Testis (tissue), 3 donors: ENCODE data around the gene ATP6V1G2. TPM values are rescaled to one million over a fixed set of nuclear protein-coding genes. Genes with fewer than 3 reads are reported as not detected.

Experiments used
- DNase-seq: peaks from one replicate; pipeline ENCODE4 v3.0.0-alpha.2; 2019
- H3K27ac ChIP-seq, 2 donors: fragments of 200-600 bp; sonication (generic); one replicate each; pipeline ENCODE4 v1.5.1; 2019
- H3K27me3 ChIP-seq: fragments of 200-600 bp; sonication (generic); one replicate; pipeline ENCODE4 v1.5.1; 2019
- H3K36me3 ChIP-seq: fragments of 200-600 bp; sonication (generic); one replicate; pipeline ENCODE4 v1.5.1; 2017; ENCODE audit warnings: low read depth; ENCODE audit errors: missing control alignments
- H3K4me1 ChIP-seq: fragments of 200-600 bp; sonication (generic); one replicate; pipeline ENCODE4 v1.5.1; 2019
- H3K4me3 ChIP-seq, 2 donors: fragments of 200-600 bp; sonication (generic); one replicate each; pipeline ENCODE4 v1.5.1; 2017 to 2019
- H3K9me3 ChIP-seq: fragments of 200-600 bp; sonication (generic); one replicate; pipeline ENCODE4 v1.5.1; 2017
- CTCF ChIP-seq, 3 experiments: fragments of 450-650 bp in 2 of 3; fragments of 200-600 bp in 1 of 3; sonication (generic) in 1 of 3; IDR thresholded peaks; one replicate each; pipeline ENCODE4 v1.5.1; 2016 to 2019; ENCODE audit warnings: antibody characterized with exemption in 3 of 3, mild to moderate bottlenecking in 2 of 3, moderate library complexity in 1 of 3
- POLR2A ChIP-seq: fragments of 450-650 bp; IDR thresholded peaks from one replicate; pipeline ENCODE4 v1.6.1; 2017; ENCODE audit warnings: antibody characterized with exemption, mild to moderate bottlenecking, moderate library complexity
- WGBS, 2 donors: methylation state at CpG; one replicate each; pipeline ENCODE4 v1.1.5; 2018; 5-methylcytosine and 5-hydroxymethylcytosine counted together
- intact Hi-C: fragments of 100-400 bp; cut with DNase I; formaldehyde crosslinking; loops from one replicate; pipeline ENCODE4 v1.15.1; 2023; ENCODE audit warnings: low total_unique reads
- polyA plus RNA-seq: library from polyadenylated mRNA; stranded (reverse); fragments of 350-450 nt; fragmentation: Illumina TruSeq; extraction: RNeasy Lipid Tissue Mini Kit (QIAGEN cat#74804); gene quantifications from one replicate; pipeline ENCODE4 v1.2.3, GENCODE V29; 2014; ENCODE audit warnings: low read depth, low replicate concordance; ENCODE audit not compliant: insufficient read depth
- total RNA-seq, 2 donors: library from RNA; depleted of rRNA; stranded (reverse); fragments of >200 nt; gene quantifications; one replicate each; pipeline ENCODE4 v1.2.3, GENCODE V29; 2016

The ATP6V1G2 gene
- total and polyA plus RNA-seq, 3 donors from 2014 or later = 3.3 to 6.9 (median 4.7) TPM

GRCh38 chr6:31567531-31568370 lies 21.3 kb upstream of the ATP6V1G2 start:
- Histone ChIP-seq H3K4me1 (no peaks in the 10 kb centered on the region), H3K27ac (no peak overlapping the region), H3K4me3 (no peak overlapping the region), H3K9me3 (no peaks in the 10 kb centered on the region), H3K27me3 (no peaks in the 10 kb centered on the region), H3K36me3 (no peaks in the 10 kb centered on the region)
- intact Hi-C loops = no loop called here
- no peak for TF ChIP-seq CTCF (IDR thresholded peaks at IDR 0.05)
- TF ChIP-seq POLR2A = no peak
- 52 to 66% methylated on average over 7 to 9 of the region's 9 CpGs for WGBS, 2 donors
- no peak for DNase-seq

DNA sequence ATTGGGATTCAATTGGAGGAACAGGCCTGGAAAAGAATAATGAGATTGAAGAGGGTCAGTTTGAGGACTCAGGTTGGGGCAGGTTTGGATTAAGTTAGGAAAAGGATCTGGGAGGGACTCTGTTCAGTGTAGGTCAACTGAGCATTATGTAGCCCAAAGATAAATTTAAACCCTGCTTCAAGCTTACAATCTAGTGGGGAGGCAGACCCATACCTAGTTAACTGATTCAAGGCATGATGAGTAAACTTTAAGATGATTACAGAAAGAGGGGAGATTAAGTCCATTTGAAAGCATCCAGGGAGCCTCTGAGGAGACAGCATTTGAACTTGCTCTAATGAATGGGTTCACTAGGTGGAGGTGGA lies 14.3 kb upstream of the ATP6V1G2 start:
- TF ChIP-seq POLR2A = no peak
- TF ChIP-seq CTCF (IDR thresholded peaks at IDR 0.05) = no peak
- Histone ChIP-seq H3K36me3 (no peaks in the 10 kb centered on the region), H3K27ac (no peak overlapping the region), H3K9me3 (no peaks in the 10 kb centered on the region), H3K4me1 (no peaks in the 10 kb centered on the region), H3K4me3 (no peak overlapping the region), H3K27me3 (no peaks in the 10 kb centered on the region)
- intact Hi-C loops = no loop called here
- DNase-seq = no peak

DNA sequence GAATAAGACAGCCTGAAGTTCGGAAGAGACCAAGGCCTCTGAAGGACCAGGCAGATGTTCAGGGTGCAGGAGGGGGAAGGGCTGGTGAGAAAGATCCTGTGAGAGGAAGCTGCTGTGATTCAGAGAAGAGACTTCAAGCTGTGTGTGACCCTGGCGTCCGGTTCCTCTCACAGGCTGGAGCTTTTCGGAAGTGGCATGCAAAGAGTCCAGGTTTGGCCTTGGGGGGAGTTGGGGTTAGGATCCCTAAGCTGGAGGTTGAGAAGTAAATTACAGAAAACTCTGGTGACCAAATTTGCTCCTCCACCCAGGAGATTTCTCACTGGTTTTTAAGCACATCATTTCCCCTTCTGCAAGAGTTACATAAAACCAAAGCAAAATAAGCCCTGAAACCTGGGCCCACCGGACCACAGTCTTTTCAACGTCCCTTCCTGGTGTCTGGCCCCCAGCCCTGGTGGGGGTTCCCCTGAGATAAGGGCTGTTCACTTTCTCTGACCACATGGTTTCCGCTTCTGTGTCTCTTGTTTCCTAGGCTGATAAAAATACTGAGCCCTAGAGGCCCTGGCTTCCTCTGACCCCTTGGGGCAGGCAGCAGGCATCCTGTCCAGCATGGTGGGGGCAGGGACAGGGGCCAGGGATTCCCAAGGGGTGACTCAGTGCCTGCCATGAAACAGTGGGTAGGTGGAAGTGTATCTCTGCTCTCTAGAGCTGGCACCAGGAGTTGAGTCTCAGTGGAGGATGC lies 13.7 kb upstream of the ATP6V1G2 start:
- WGBS, 2 donors = 68 to 69% methylated on average over 7 of the region's 7 CpGs
- Histone ChIP-seq H3K36me3 (no peaks in the 10 kb centered on the region), H3K4me1 (no peaks in the 10 kb centered on the region), H3K4me3 (no peak overlapping the region), H3K27me3 (no peaks in the 10 kb centered on the region), H3K27ac (no peak overlapping the region), H3K9me3 (no peaks in the 10 kb centered on the region)
- intact Hi-C loops = no loop called here
- no peak for DNase-seq
- TF ChIP-seq POLR2A = no peak
- TF ChIP-seq CTCF (IDR thresholded peaks at IDR 0.05) = no peak

DNA sequence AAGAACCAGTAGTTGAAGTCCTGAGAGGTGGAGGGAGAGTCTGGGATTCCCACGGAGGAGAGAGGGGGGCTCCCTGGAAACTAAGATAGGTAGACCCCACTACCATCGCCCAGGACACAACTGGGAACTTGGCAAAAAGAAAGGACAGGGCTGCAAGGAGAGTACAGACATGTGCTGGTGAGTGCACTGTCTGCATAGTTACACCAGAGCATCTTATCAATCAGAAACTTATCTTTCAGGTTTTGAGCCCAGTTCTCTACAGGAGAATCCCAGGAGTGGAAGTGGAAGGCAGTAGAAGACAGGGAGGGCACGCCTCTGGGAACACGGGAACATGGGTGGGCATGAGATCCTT lies 13.2 kb upstream of the ATP6V1G2 start:
- no peak for DNase-seq
- Histone ChIP-seq H3K4me1 (no peaks in the 10 kb centered on the region), H3K27me3 (no peaks in the 10 kb centered on the region), H3K4me3 (no peak overlapping the region), H3K27ac (no peak overlapping the region), H3K36me3 (no peaks in the 10 kb centered on the region), H3K9me3 (no peaks in the 10 kb centered on the region)
- intact Hi-C loops = no loop called here
- 77 to 84% methylated on average over 4 of the region's 4 CpGs for WGBS, 2 donors
- no peak for TF ChIP-seq POLR2A
- TF ChIP-seq CTCF (IDR thresholded peaks at IDR 0.05) = no peak
